AG04449 (cell line): ENCODE results near the gene TKT.

ENCODE experiments used
- CTCF ChIA-PET: fragments of 350-600 bp; formaldehyde crosslinking; extraction: SDS; loops from one replicate; lab custom pipeline; 2021; ENCODE audit warnings: antibody characterized with exemption; lab: Yijun Ruan, JAX
- POLR2A ChIA-PET: fragments of 400-600, 350-600 bp; formaldehyde crosslinking; extraction: SDS; loops from one replicate; lab custom pipeline; 2020; ENCODE audit warnings: antibody characterized with exemption, inconsistent platforms; lab: Yijun Ruan, JAX
- DNase-seq: peaks from one replicate; pipeline ENCODE4 v3.0.0-alpha.2; 2010; ENCODE audit warnings: low read depth, low spot score
- H3K4me3 ChIP-seq: 2 replicates; pipeline ENCODE4 v1.5.1; 2011; ENCODE audit warnings: low read depth, mild to moderate bottlenecking, control low read depth, low read length
- TF ChIP-seq, protein P1 (sequence below): IDR thresholded peaks from one replicate; pipeline ENCODE4 v1.5.1; 2011; ENCODE audit warnings: mild to moderate bottlenecking, moderate library complexity, low read length, control low read depth, inconsistent platforms; ENCODE audit not compliant: insufficient read depth; ENCODE audit errors: missing control alignments

Gene TKT

DNA sequence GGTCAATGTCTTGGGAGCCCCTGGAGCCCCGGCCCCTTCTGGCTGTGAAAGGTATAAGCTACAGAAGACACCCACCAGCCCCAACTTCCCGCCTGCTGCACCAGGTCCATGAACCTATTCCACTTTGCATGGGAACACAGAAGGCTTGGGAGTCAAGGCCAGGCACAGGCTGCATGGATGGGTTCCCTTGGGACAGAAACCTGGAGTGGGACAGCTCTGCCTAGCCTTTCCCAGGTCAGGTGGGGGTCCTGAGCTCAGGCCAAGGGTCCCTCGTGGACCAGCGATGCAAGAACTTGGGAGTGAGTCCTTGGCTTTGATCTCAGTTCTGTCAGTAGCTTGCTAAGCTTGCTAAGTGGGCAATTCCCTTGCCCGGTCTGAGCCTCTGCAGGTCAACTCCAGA, 25.0 kb downstream of the TKT start:
- TF ChIP-seq, protein P1, sequence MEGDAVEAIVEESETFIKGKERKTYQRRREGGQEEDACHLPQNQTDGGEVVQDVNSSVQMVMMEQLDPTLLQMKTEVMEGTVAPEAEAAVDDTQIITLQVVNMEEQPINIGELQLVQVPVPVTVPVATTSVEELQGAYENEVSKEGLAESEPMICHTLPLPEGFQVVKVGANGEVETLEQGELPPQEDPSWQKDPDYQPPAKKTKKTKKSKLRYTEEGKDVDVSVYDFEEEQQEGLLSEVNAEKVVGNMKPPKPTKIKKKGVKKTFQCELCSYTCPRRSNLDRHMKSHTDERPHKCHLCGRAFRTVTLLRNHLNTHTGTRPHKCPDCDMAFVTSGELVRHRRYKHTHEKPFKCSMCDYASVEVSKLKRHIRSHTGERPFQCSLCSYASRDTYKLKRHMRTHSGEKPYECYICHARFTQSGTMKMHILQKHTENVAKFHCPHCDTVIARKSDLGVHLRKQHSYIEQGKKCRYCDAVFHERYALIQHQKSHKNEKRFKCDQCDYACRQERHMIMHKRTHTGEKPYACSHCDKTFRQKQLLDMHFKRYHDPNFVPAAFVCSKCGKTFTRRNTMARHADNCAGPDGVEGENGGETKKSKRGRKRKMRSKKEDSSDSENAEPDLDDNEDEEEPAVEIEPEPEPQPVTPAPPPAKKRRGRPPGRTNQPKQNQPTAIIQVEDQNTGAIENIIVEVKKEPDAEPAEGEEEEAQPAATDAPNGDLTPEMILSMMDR, result no peak
- CTCF ChIA-PET, result interaction anchor here (1.4 to 11.4 kb wide), 3 partner anchors 10 to 115 kb away, joined by 4 to 141 read pairs (median 4); no protein-coding TSS in a partner anchor
- POLR2A ChIA-PET, result no interaction called here
- no peak for DNase-seq
- H3K4me3 ChIP-seq, result no peak overlapping the region

DNA sequence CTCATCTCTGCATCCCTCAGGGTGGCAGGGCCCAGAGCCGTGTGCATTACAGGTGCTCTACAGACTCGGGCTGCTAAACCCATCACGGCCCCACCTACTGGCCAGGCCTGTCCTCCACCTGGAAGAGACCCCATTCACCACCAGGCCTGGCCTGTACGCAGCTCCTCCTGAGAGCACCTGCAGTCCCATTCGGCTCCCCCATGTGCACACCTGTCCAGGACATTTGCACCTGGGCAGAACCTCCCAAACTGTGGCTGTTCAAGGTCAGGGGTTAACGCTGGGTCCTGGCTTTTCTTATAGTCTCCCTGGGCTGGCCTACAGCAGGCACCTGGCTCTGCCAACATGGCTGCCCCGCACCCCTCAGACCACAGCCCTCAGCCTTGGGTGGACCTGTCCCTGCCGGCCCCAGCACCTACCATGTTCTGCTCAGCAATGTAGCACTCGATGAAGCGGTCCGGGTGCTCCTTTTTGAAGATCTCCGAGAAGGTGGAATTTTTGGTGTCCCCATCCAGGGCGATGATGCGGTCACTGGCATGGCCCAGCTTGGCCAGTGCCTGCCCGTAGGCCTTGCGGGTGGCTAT, 25.7 kb downstream of the TKT start:
- no peak for DNase-seq
- ChIA-PET CTCF (interaction anchor here (1.4 to 11.4 kb wide), 2 partner anchors 9 to 34 kb away, joined by 4 to 141 read pairs; no protein-coding TSS in a partner anchor), POLR2A (no interaction called here)
- TF ChIP-seq, protein P1, result no peak
- H3K4me3 ChIP-seq, result no peak overlapping the region

DNA sequence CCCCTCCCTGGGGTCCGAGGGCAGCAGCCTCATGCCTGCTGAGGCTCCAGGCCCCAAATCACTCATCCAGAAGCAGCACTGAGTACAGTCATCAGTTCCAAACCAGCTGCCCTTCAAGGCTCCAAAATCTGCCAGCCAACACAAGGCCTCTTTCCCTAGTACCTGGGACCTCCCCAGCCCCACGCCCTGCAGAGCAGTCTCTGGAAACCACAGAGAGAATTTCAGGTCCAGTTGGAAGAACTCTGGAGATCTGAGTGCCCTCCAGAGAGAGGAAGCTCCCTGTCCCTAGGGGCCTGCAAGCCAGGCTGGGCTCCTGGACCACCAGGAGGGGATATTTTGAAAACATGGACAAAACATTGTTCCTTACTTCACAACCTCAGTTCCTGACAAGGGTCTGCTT, 26.2 kb downstream of the TKT start:
- ChIA-PET POLR2A (no interaction called here), CTCF (interaction anchor here (1.4 to 11.4 kb wide), 2 partner anchors 9 to 33 kb away, joined by 4 to 141 read pairs; no protein-coding TSS in a partner anchor)
- H3K4me3 ChIP-seq, result no peak overlapping the region
- TF ChIP-seq, protein P1, result no peak
- DNase-seq, result no peak

DNA sequence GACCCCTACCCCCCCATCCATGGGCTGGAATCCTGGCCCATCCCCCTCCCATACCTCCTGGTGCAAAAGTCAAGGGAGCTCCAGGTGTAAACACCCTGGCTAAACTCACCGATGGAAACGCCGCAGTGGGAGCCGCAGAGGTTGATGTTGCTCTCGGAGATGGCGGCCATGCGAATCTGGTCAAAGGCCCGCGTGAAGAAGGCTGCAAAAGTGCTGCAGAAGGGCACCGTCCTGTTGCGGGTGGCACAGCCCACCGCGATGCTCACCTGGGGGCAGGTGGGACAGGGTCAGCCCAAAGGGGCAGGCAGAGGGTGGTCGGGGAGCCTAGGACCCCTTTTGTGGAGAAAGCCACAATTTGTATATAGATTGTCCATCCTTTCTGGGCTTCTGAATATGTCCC, 26.7 kb downstream of the TKT start:
- H3K4me3 ChIP-seq, result no peak overlapping the region
- no peak for DNase-seq
- POLR2A ChIA-PET, result no interaction called here
- CTCF ChIA-PET, result interaction anchor here (11.4 kb wide), 1 partner anchor 9 kb away, joined by 141 read pairs; no protein-coding TSS in a partner anchor
- TF ChIP-seq, protein P1, result no peak

DNA sequence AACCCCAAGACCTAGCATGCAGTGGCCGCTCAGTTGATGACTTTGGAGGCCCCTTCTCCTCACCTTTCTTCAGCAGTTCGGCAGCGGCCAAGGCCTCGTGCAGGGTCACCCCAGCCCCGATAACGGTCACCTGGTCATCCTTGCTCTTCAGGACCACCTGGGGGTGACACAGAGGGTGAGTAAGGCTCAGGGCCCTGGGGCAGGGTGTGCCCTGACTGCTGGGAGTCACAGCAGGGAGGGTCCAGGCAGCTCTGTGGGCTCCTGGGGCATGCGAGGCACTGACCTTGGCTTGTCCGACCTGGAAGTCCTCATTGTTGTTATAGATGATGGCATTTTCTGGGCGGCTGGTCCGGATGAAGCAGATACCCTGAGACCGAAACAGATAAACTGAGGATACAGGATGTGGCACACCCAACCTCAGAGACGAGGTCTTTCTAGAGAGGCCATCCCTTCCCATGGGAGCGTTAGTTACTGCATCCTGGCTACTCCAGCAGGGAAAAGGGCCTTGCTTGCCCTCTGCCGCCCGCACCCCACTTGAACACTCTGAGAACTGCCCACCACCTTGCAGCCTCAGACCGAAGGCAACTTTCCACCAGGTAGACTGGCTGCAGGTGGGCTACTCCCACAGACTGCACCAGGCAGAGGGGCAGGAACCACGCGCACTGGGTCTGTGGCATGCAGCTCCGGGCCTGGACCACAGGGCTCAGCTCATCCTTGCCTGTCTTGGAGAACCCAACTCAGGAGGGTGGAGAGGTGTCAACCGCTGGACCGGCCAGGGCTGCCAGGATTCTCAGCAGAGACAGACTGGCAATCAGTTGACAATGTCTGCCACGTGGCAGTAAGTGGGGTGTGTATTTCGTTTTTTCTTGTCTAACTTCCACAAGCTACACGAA, 27.6 kb downstream of the TKT start:
- POLR2A ChIA-PET, result no interaction called here
- H3K4me3 ChIP-seq, result no peak overlapping the region
- DNase-seq, result no peak
- TF ChIP-seq, protein P1, result no peak
- CTCF ChIA-PET, result interaction anchor here (0.9 to 11.4 kb wide), 4 partner anchors 8 to 94 kb away, joined by 3 to 141 read pairs (median 4); no protein-coding TSS in a partner anchor

DNA sequence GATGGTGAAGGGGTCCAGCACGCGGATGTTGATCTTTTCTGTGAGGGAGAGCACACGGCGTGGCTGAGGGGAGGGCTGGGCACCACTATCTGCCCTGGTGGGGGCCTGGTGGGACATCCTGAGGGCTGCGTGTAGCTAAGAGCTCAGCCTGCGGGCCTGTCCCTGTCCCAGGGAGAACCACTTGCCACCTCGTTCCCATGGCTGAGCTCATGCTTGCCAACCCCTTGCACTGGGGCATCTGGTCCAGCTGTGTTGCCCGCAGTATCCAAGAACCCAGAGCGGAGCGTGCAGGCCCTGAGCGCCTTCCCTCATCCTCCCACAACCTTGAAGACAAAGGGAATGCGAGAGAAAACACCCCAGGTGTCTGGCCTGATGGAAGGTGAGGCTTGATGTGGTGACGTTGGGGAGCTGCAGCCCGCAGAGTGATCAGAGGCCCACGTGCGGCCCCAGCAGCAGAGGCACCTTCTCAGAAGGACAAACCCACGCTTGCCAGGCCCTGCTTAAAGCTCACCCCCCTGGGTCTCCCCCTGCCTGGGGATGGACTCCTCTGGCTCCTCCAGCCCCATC, 28.9 kb downstream of the TKT start:
- ChIA-PET CTCF (interaction anchor here (0.9 to 1.9 kb wide), 4 partner anchors 8 to 113 kb away, joined by 3 to 6 read pairs (median 4); no protein-coding TSS in a partner anchor), POLR2A (no interaction called here)
- TF ChIP-seq, protein P1, result no peak
- DNase-seq, result no peak
- no peak overlapping the region for H3K4me3 ChIP-seq
